ENCODE data around the gene CLSTN2. TPM values are rescaled to one million over a fixed set of nuclear protein-coding genes. Genes with fewer than 3 reads are reported as not detected.

The CLSTN2 gene
- total RNA-seq, 1 experiment from 2014 or later = 0.02 TPM

- Histone ChIP-seq H3K9me2 (ENCODE audit: insufficient read depth) (no peaks in the 10 kb centered on the region), H3K4me3 (replicated peaks in 1 of 2; ENCODE audit: low read depth in 1 of 2, low read length in 2 of 2) (no peak overlapping the region), H3K27me3 (ENCODE audit: insufficient read depth, low read length) (peaks cover 6% of the 10 kb centered on the region), H3K79me2 (ENCODE audit: insufficient read depth, low read length) (no peaks in the 10 kb centered on the region), H3K36me3 (ENCODE audit: control insufficient read depth in 1 of 2, insufficient read depth in 2 of 2, low read length in 2 of 2) (no peaks in the 10 kb centered on the region), H3K4me2 (ENCODE audit: low read length) (no peak overlapping the region), H2AFZ (ENCODE audit: low read depth, low read length, poor library complexity, severe bottlenecking) (no peak overlapping the region), H4K20me1 (ENCODE audit: insufficient read depth) (no peaks in the 10 kb centered on the region), H3K27ac (ENCODE audit: low read depth, low read length) (no peak overlapping the region), H3K4me1 (ENCODE audit: control insufficient read depth in 1 of 2, insufficient read depth in 2 of 2, low read length in 2 of 2) (no peaks in the 10 kb centered on the region), H3K9ac (ENCODE audit: low read length) (no peak overlapping the region), H3K9me3 (ENCODE audit: control insufficient read depth in 1 of 2, insufficient read depth in 1 of 2, low read depth in 1 of 2, low read length in 2 of 2) (no peaks in the 10 kb centered on the region)
- DNase-seq (ENCODE audit: low read depth, low spot score) (no peak), ATAC-seq (no peak)
- TF ChIP-seq POLR2AphosphoS5 (IDR thresholded peaks at IDR 0.05; ENCODE audit: low read depth, low read length) (no peak), ZNF274 (IDR thresholded peaks at IDR 0.05; ENCODE audit: low read depth, low read length) (no peak), TCF7L2 (IDR thresholded peaks at IDR 0.05; ENCODE audit: borderline replicate concordance, extremely low read depth, insufficient read depth, insufficient read length) (no peak), MAX (IDR thresholded peaks at IDR 0.05) (no peak), ZFX (IDR thresholded peaks at IDR 0.05) (no peak), ATF3 (IDR thresholded peaks at IDR 0.05) (no peak), EZH2phosphoT487 (IDR thresholded peaks at IDR 0.05; ENCODE audit: borderline replicate concordance) (no peak), ELF1 (IDR thresholded peaks at IDR 0.05; ENCODE audit: borderline replicate concordance, low read depth) (no peak), JUND (IDR thresholded peaks at IDR 0.05) (no peak), RAD21 (IDR thresholded peaks at IDR 0.05; ENCODE audit: low read depth) (no peak), YY1 (IDR thresholded peaks at IDR 0.05; ENCODE audit: extremely low read depth, insufficient replicate concordance, low read depth, low read length) (no peak), CBX3 (IDR thresholded peaks at IDR 0.05; ENCODE audit: low read depth) (no peak), SRF (IDR thresholded peaks at IDR 0.05; ENCODE audit: low read depth) (no peak), REST (IDR thresholded peaks at IDR 0.05; ENCODE audit: low read depth) (no peak), POLR2A (IDR thresholded peaks at IDR 0.05; ENCODE audit: borderline replicate concordance, extremely low read depth, insufficient read depth, insufficient read length) (no peak), FOSL1 (IDR thresholded peaks at IDR 0.05; ENCODE audit: low read depth) (no peak), EGR1 (IDR thresholded peaks at IDR 0.05; ENCODE audit: low read depth) (no peak), SIN3A (IDR thresholded peaks at IDR 0.05; ENCODE audit: low read depth) (no peak), CEBPB (IDR thresholded peaks at IDR 0.05; ENCODE audit: low read depth) (no peak), CTCF (IDR thresholded peaks at IDR 0.05 in 2 of 3, conservative IDR thresholded peaks at IDR 0.05 in 1 of 3; ENCODE audit: borderline replicate concordance in 1 of 3, insufficient read depth in 1 of 3, low read depth in 2 of 3, low read length in 2 of 3) (no peak)
- intact Hi-C loops (cut with micrococcal nuclease) = no loop called here
- BruUV-seq (replicated peaks) = no TSS peak
- ChIA-PET RAD21 (ENCODE audit: low non-redundant PET in 1 of 2, low total read pairs in 2 of 2, uncharacterized antibody in 2 of 2, unreplicated experiment in 2 of 2) (no interaction called here), CTCF (no interaction called here), POLR2A (no interaction called here)
Measured at GRCh38 chr3:139888561-139889140, 46.3 kb upstream of the CLSTN2 start.

Measured in HCT116 (cell line).